ENCODE data around the gene SLC44A5. TPM values are rescaled to one million over a fixed set of nuclear protein-coding genes. Genes with fewer than 3 reads are reported as not detected.

Gene SLC44A5
- polyA plus RNA-seq, 1 experiment = 0.19 TPM

- Histone ChIP-seq H3K27ac (ENCODE audit: low read depth, low read length) (no peak overlapping the region), H3K9me3 (ENCODE audit: control insufficient read depth, insufficient read depth, low read length) (no peaks in the 10 kb centered on the region), H3K4me3 (ENCODE audit: low read depth, low read length) (no peak overlapping the region), H3K27me3 (ENCODE audit: control insufficient read depth, insufficient read depth, low read length) (no peaks in the 10 kb centered on the region)
- ChIA-PET CTCF (no interaction called here), POLR2A (no interaction called here)
- no peak for DNase-seq (ENCODE audit: low read depth, low spot score)
- TF ChIP-seq CTCF (IDR thresholded peaks at IDR 0.05; ENCODE audit: low read depth, low read length) = no peak
Measured at GRCh38 chr1:75589637-75590036, 21.3 kb downstream of the SLC44A5 start.

- no peak for DNase-seq (ENCODE audit: low read depth, low spot score)
- no peak overlapping the region for H3K27ac ChIP-seq (ENCODE audit: low read depth, low read length)
- ChIA-PET POLR2A (no interaction called here), CTCF (no interaction called here)
- H3K27me3 ChIP-seq (ENCODE audit: control insufficient read depth, insufficient read depth, low read length) = no peaks in the 10 kb centered on the region
- no peak overlapping the region for H3K4me3 ChIP-seq (ENCODE audit: low read depth, low read length)
- no peak for TF ChIP-seq CTCF (IDR thresholded peaks at IDR 0.05; ENCODE audit: low read depth, low read length)
- H3K9me3 ChIP-seq (ENCODE audit: control insufficient read depth, insufficient read depth, low read length) = no peaks in the 10 kb centered on the region
Measured at GRCh38 chr1:75588779-75589475, 22.0 kb downstream of the SLC44A5 start.

GRCh38 chr1:75587692-75588091 lies 23.2 kb downstream of the SLC44A5 start:
- ChIA-PET POLR2A (no interaction called here), CTCF (interaction anchor here (0.6 kb wide), 1 partner anchor 384 kb away, joined by 3 read pairs; no protein-coding TSS in a partner anchor)
- H3K27ac ChIP-seq (ENCODE audit: low read depth, low read length) = no peak overlapping the region
- no peaks in the 10 kb centered on the region for H3K9me3 ChIP-seq (ENCODE audit: control insufficient read depth, insufficient read depth, low read length)
- no peak overlapping the region for H3K4me3 ChIP-seq (ENCODE audit: low read depth, low read length)
- DNase-seq (ENCODE audit: low read depth, low spot score) = no peak
- no peak for TF ChIP-seq CTCF (IDR thresholded peaks at IDR 0.05; ENCODE audit: low read depth, low read length)
- H3K27me3 ChIP-seq (ENCODE audit: control insufficient read depth, insufficient read depth, low read length) = no peaks in the 10 kb centered on the region

GRCh38 chr1:75583282-75583681 lies 27.6 kb downstream of the SLC44A5 start:
- no peaks in the 10 kb centered on the region for H3K9me3 ChIP-seq (ENCODE audit: control insufficient read depth, insufficient read depth, low read length)
- no peaks in the 10 kb centered on the region for H3K27me3 ChIP-seq (ENCODE audit: control insufficient read depth, insufficient read depth, low read length)
- DNase-seq (ENCODE audit: low read depth, low spot score) = no peak
- ChIA-PET POLR2A (no interaction called here), CTCF (no interaction called here)
- TF ChIP-seq CTCF (IDR thresholded peaks at IDR 0.05; ENCODE audit: low read depth, low read length) = no peak
- H3K4me3 ChIP-seq (ENCODE audit: low read depth, low read length) = no peak overlapping the region
- H3K27ac ChIP-seq (ENCODE audit: low read depth, low read length) = no peak overlapping the region

GRCh38 chr1:75582725-75583261 lies 28.1 kb downstream of the SLC44A5 start:
- Histone ChIP-seq H3K4me3 (ENCODE audit: low read depth, low read length) (no peak overlapping the region), H3K27me3 (ENCODE audit: control insufficient read depth, insufficient read depth, low read length) (no peaks in the 10 kb centered on the region), H3K9me3 (ENCODE audit: control insufficient read depth, insufficient read depth, low read length) (no peaks in the 10 kb centered on the region), H3K27ac (ENCODE audit: low read depth, low read length) (no peak overlapping the region)
- CTCF ChIA-PET = no interaction called here
- TF ChIP-seq CTCF (IDR thresholded peaks at IDR 0.05; ENCODE audit: low read depth, low read length) = no peak
- no peak for DNase-seq (ENCODE audit: low read depth, low spot score)
- POLR2A ChIA-PET = no interaction called here

Data from AG04450 (cell line).